ENCODE data around the gene PIMREG. TPM values are rescaled to one million over a fixed set of nuclear protein-coding genes. Genes with fewer than 3 reads are reported as not detected.

Gene PIMREG
- total RNA-seq, 2 experiments from 2014 or later, result 8.4 to 10.0 TPM

DNA sequence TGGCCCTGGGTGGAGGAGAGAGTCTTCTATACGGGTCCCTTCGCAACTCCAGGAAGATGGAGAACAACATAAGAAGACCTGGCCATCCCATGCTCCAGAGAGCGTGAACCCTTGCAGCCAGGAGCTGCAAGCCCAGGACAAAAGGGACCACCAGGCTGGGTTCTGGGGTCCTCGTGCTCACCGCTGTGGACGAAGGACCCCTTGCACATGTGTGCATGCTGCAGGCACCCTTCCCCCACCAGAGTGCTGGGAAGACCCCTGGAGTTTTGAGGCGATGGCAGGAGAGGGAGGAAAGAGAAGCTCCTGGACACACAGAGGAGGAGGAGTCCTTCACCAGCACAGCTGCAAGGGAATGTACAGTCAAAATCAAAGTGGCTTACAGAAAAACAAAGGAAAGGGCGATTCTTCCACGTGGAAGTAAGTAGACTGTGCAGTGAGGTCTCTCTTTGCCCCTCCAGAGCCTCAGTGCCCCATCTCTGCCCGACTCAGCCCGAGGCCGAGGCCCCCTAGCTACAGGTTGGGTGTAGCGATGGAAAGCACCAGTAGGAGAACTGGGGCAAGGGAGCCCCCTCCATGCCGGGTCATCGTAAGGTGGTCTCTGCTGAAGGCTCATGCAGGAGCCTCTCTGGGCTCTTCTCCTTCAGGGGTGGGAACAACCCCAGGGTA lies 51.3 kb downstream of the PIMREG start:
- no peaks in the 10 kb centered on the region for H3K36me3 Mint-ChIP-seq (ENCODE audit: low read depth)
- DNase-seq, result no peak
- H3K4me3 Mint-ChIP-seq, result no peak overlapping the region
- ATAC-seq, result peak; percentile 39
- H3K4me1 Mint-ChIP-seq, result peaks cover 20% of the 10 kb centered on the region
- H3K27me3 Mint-ChIP-seq, result peaks cover 2% of the 10 kb centered on the region
- POLR2A ChIA-PET, result no interaction called here
- H3K9me3 Mint-ChIP-seq (ENCODE audit: low read depth), result no peaks in the 10 kb centered on the region
- no peak overlapping the region for H3K27ac Mint-ChIP-seq
- intact Hi-C loops (cut with DNase I, micrococcal nuclease), result no loop called here
- CTCF ChIA-PET, result interaction anchor here (1.1 kb wide), 1 partner anchor 13 kb away, joined by 3 read pairs; no protein-coding TSS in a partner anchor

- H3K27ac Mint-ChIP-seq, result no peak overlapping the region
- no peaks in the 10 kb centered on the region for H3K9me3 Mint-ChIP-seq (ENCODE audit: low read depth)
- no peak overlapping the region for H3K4me3 Mint-ChIP-seq
- no peaks in the 10 kb centered on the region for H3K36me3 Mint-ChIP-seq (ENCODE audit: low read depth)
- ATAC-seq (peak; percentile 78), DNase-seq (peak; percentile 49)
- CTCF ChIA-PET, result no interaction called here
- H3K4me1 Mint-ChIP-seq, result peaks cover 20% of the 10 kb centered on the region
- POLR2A ChIA-PET, result no interaction called here
- H3K27me3 Mint-ChIP-seq, result peaks cover 2% of the 10 kb centered on the region
- intact Hi-C loops (cut with DNase I, micrococcal nuclease), result no loop called here
These were observed 51.8 kb downstream of the PIMREG start for GRCh38 chr17:6496116-6496481.

DNA sequence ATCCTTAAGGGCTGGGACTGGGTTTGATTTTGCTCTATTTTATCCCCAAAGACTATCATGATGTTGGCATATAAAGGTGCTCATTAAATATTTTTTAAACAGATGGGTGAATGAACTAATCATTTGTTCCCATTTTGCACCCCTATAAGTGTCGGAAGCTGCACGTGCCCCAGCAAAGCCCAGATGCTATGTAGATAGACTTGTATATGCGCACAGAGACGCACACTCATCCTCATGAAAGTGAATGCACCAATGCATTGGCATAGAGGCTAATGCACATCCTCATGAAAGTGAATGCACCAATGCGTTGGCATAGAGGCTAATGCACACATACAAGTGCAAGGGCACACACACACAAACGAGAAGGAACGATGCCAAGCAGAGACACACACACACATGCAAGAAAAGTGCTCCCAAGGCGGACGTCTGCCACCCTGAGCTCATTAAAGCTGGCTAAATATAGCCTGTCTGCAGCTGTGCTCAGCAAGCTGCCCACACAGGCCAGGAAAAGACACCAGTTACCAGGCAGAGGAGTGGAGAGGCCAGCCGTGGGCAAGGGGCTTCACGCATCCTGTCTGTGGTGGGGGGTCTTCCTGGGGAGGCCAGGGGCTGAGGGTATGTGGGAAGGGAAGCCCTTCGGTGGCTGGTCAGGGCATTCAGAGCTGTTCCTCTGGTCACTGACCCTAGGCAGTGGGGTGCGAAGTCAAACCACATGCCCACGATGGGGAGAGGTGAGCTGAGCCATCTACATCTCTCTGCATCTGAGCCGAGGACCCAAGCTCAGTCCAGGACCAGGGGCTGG lies 52.6 kb downstream of the PIMREG start:
- ChIA-PET CTCF (interaction anchor here (1.2 kb wide), 1 partner anchor 24 kb away, joined by 4 read pairs; no protein-coding TSS in a partner anchor), POLR2A (no interaction called here)
- intact Hi-C loops (cut with DNase I, micrococcal nuclease), result no loop called here
- no peaks in the 10 kb centered on the region for H3K9me3 Mint-ChIP-seq (ENCODE audit: low read depth)
- peaks cover 20% of the 10 kb centered on the region for H3K4me1 Mint-ChIP-seq
- no peak overlapping the region for H3K4me3 Mint-ChIP-seq
- H3K27me3 Mint-ChIP-seq, result peaks cover 2% of the 10 kb centered on the region
- H3K36me3 Mint-ChIP-seq (ENCODE audit: low read depth), result no peaks in the 10 kb centered on the region
- DNase-seq, result no peak
- ATAC-seq, result no peak
- no peak overlapping the region for H3K27ac Mint-ChIP-seq

DNA sequence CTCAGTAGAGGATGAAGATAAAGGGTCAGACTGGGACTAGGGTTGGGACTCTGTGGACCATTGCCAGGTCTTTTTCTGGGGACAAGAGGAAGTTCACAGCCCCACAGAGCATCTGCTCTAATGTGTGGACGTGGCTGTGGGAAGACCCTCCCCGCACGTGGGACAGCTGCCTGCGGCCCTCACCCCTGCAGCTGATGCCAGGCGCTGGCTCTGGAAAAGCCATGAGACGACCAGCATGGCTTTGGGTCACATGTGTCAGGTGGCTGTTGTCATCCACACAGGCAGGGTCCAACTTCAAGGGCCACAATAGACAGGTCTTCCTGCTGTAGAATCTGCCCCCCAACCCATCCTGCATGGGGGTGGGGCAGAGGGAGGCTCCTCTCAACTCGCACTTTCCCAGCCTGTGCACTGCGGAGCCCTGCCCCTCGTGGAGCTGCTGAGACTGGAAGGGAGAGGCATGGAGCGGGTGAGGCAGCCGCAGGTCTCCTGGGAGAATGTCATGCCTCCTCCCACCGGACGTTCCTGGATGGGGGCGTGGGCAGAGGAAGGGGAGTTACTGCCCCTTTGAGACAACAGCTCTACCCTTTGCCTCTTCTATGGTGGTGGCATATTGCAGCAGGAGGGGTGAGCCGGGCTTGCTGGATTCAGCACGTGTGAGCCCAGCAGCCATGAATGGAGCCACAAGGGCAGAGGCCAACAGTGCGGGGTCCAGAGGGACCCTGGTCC lies 53.4 kb downstream of the PIMREG start:
- DNase-seq, result no peak
- intact Hi-C loops (cut with DNase I, micrococcal nuclease), result no loop called here
- no peak for ATAC-seq
- CTCF ChIA-PET, result interaction anchor here (1.2 kb wide), 1 partner anchor 25 kb away, joined by 4 read pairs; no protein-coding TSS in a partner anchor
- no peak overlapping the region for H3K4me3 Mint-ChIP-seq
- H3K36me3 Mint-ChIP-seq (ENCODE audit: low read depth), result no peaks in the 10 kb centered on the region
- peaks cover 2% of the 10 kb centered on the region for H3K27me3 Mint-ChIP-seq
- H3K9me3 Mint-ChIP-seq (ENCODE audit: low read depth), result no peaks in the 10 kb centered on the region
- POLR2A ChIA-PET, result no interaction called here
- H3K27ac Mint-ChIP-seq, result no peak overlapping the region
- peaks cover 20% of the 10 kb centered on the region for H3K4me1 Mint-ChIP-seq

DNA sequence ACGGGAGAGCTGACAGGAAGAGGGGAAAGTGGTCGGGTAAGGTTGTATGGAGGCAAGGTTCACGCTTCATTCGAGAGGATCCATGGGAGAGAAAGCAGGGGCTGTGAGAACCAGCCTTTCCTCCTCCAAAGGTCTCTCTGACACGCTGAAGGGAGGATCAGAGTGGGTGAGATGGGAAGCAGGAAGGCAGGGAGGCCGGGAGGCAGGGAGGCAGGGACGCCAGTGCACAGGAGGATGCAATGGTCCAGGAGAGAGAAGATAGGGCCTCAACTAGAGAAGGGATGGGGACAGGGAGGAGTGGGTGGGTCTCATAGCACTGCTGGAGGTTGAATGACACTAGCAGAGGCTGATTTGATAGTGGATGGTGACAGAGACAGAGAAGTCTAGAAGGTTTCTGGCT lies 54.1 kb downstream of the PIMREG start:
- Mint-ChIP-seq H3K27me3 (peaks cover 2% of the 10 kb centered on the region), H3K36me3 (ENCODE audit: low read depth) (no peaks in the 10 kb centered on the region), H3K4me3 (no peak overlapping the region), H3K27ac (no peak overlapping the region), H3K9me3 (ENCODE audit: low read depth) (no peaks in the 10 kb centered on the region), H3K4me1 (peaks cover 20% of the 10 kb centered on the region)
- CTCF ChIA-PET, result no interaction called here
- POLR2A ChIA-PET, result no interaction called here
- no peak for ATAC-seq
- DNase-seq, result no peak
- intact Hi-C loops (cut with DNase I, micrococcal nuclease), result no loop called here

GRCh38 chr17:6498901-6499540 lies 54.8 kb downstream of the PIMREG start:
- intact Hi-C loops (cut with DNase I, micrococcal nuclease), result no loop called here
- ATAC-seq, result no peak

More at GRCh38 chr17:6498901-6499540, 54.8 kb downstream of the PIMREG start:
- Mint-ChIP-seq H3K9me3 (ENCODE audit: low read depth) (no peaks in the 10 kb centered on the region), H3K4me3 (no peak overlapping the region), H3K36me3 (ENCODE audit: low read depth) (no peaks in the 10 kb centered on the region), H3K27me3 (peaks cover 2% of the 10 kb centered on the region), H3K4me1 (peaks cover 20% of the 10 kb centered on the region), H3K27ac (no peak overlapping the region)
- ChIA-PET CTCF (no interaction called here), POLR2A (no interaction called here)
- no peak for DNase-seq

Other genes starting within 250 kb of the PIMREG start
- gene AIPL1, start 9.3 kb upstream of the PIMREG start, total RNA-seq, result not detected
- under 1 TPM; 0.69 to 0.72 TPM for gene PITPNM3, start 112.1 kb downstream of the PIMREG start, total RNA-seq
- 10 to 100 TPM; 17.1 to 24.9 TPM for gene KIAA0753, start 196.3 kb downstream of the PIMREG start, total RNA-seq
- 100 to 1,000 TPM in 1 of 2 experiments, 10 to 100 TPM in 1; 52.4 to 122 TPM for gene TXNDC17, start 196.6 kb downstream of the PIMREG start, total RNA-seq
- 10 to 100 TPM; 17.7 to 24.5 TPM for gene MED31, start 207.2 kb downstream of the PIMREG start, total RNA-seq
- gene C17orf100, start 207.3 kb downstream of the PIMREG start, total RNA-seq, result 1 to 10 TPM; 1.6 to 2.0 TPM

Data from activated CD4-positive, alpha-beta T cell treated with anti-CD3 and anti-CD28 coated beads for 36 hours (primary cell).